Measurements from ENCODE around the gene USP3.

The USP3 gene

DNA sequence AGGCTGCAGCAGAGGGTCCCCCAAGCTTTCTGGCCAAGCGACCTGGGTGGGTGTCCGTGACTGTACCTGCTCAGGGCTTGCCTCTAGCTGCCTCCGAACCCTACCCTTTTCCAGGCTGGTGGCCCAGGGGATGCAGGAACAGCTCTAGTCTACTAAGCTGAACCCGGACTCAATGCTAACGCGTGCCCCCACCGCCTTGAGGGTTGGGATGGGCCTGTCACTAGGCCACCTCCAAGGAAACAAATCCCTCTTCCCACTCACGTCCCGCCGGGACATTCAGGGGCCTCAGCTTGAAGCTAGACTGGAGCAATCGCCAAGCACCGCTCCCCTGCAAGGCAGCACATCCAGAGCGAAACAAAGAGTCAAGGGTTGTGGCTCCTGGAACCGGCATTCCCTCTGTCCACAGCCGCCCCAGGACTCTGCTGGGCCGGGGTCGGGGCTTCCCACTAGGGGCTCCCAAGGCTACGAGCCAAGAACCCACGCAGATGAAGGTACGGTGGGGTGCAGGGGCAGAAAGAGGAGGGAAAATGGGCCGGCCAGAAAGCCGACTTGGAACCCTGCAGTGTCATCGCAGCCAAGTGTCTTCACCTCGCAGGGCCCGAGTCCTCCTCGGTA is 95.7 kb downstream of the USP3 start:
- Histone ChIP-seq H3K79me2 (ENCODE audit: low read length) (no peaks in the 10 kb centered on the region; the same call in 1 of the 2 replicates), H3F3A (ENCODE audit: insufficient read depth, low read length) (peaks cover 25% of the 10 kb centered on the region), H4K20me1 (ENCODE audit: insufficient read depth, low read length) (no peaks in the 10 kb centered on the region), H3K27ac (ENCODE audit: low read length) (peak overlapping the region; percentile 65), H2AFZ (ENCODE audit: low read length) (peak overlapping the region; percentile 55), H3K9me2 (replicated peaks; ENCODE audit: insufficient read depth, low read length) (no peaks in the 10 kb centered on the region), H3K4me2 (ENCODE audit: low read depth, low read length) (peak overlapping the region; percentile 96), H3K4me3 (ENCODE audit: low read length) (peak overlapping the region; percentile 66), H3K9ac (ENCODE audit: low read length) (peak overlapping the region; percentile 74), H3K9me3 (replicated peaks; ENCODE audit: insufficient read depth, low read length) (no peaks in the 10 kb centered on the region), H3K27me3 (replicated peaks; ENCODE audit: insufficient read depth, low read length) (no peaks in the 10 kb centered on the region), H3K36me3 (replicated peaks; ENCODE audit: insufficient read depth, low read length) (no peaks in the 10 kb centered on the region), H3K4me1 (ENCODE audit: low read length) (peaks cover 10% of the 10 kb centered on the region; the same call in 1 of the 2 replicates)
- TF ChIP-seq, protein P1, sequence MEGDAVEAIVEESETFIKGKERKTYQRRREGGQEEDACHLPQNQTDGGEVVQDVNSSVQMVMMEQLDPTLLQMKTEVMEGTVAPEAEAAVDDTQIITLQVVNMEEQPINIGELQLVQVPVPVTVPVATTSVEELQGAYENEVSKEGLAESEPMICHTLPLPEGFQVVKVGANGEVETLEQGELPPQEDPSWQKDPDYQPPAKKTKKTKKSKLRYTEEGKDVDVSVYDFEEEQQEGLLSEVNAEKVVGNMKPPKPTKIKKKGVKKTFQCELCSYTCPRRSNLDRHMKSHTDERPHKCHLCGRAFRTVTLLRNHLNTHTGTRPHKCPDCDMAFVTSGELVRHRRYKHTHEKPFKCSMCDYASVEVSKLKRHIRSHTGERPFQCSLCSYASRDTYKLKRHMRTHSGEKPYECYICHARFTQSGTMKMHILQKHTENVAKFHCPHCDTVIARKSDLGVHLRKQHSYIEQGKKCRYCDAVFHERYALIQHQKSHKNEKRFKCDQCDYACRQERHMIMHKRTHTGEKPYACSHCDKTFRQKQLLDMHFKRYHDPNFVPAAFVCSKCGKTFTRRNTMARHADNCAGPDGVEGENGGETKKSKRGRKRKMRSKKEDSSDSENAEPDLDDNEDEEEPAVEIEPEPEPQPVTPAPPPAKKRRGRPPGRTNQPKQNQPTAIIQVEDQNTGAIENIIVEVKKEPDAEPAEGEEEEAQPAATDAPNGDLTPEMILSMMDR (IDR thresholded peaks at IDR 0.05; ENCODE audit: low read length), result no peak
- TF ChIP-seq EZH2phosphoT487 (IDR thresholded peaks at IDR 0.05; ENCODE audit: low read length) (no peak), EZH2 (optimal IDR thresholded peaks at IDR 0.05; ENCODE audit: low read depth, low read length) (no peak)
- peak; percentile 36 for DNase-seq

GRCh38 chr15:63600616-63601025 is 96.2 kb downstream of the USP3 start:
- Histone ChIP-seq H3K4me1 (ENCODE audit: low read length) (peaks cover 10% of the 10 kb centered on the region; the same call in 1 of the 2 replicates), H3K9me2 (replicated peaks; ENCODE audit: insufficient read depth, low read length) (no peaks in the 10 kb centered on the region), H3F3A (ENCODE audit: insufficient read depth, low read length) (peaks cover 25% of the 10 kb centered on the region), H3K4me3 (ENCODE audit: low read length) (peak overlapping the region; percentile 96), H3K79me2 (ENCODE audit: low read length) (no peaks in the 10 kb centered on the region; the same call in 1 of the 2 replicates), H3K4me2 (ENCODE audit: low read depth, low read length) (peak overlapping the region; percentile 98), H3K27me3 (replicated peaks; ENCODE audit: insufficient read depth, low read length) (no peaks in the 10 kb centered on the region), H3K36me3 (replicated peaks; ENCODE audit: insufficient read depth, low read length) (no peaks in the 10 kb centered on the region), H3K9me3 (replicated peaks; ENCODE audit: insufficient read depth, low read length) (no peaks in the 10 kb centered on the region), H4K20me1 (ENCODE audit: insufficient read depth, low read length) (no peaks in the 10 kb centered on the region), H3K9ac (ENCODE audit: low read length) (peak overlapping the region; percentile 90), H2AFZ (ENCODE audit: low read length) (peak overlapping the region; percentile 55), H3K27ac (ENCODE audit: low read length) (peak overlapping the region; percentile 81)
- TF ChIP-seq, protein P1 (IDR thresholded peaks at IDR 0.05; ENCODE audit: low read length), result no peak
- TF ChIP-seq EZH2phosphoT487 (IDR thresholded peaks at IDR 0.05; ENCODE audit: low read length), result no peak
- TF ChIP-seq EZH2 (optimal IDR thresholded peaks at IDR 0.05; ENCODE audit: low read depth, low read length), result no peak
- peak; percentile 96 for DNase-seq

DNA sequence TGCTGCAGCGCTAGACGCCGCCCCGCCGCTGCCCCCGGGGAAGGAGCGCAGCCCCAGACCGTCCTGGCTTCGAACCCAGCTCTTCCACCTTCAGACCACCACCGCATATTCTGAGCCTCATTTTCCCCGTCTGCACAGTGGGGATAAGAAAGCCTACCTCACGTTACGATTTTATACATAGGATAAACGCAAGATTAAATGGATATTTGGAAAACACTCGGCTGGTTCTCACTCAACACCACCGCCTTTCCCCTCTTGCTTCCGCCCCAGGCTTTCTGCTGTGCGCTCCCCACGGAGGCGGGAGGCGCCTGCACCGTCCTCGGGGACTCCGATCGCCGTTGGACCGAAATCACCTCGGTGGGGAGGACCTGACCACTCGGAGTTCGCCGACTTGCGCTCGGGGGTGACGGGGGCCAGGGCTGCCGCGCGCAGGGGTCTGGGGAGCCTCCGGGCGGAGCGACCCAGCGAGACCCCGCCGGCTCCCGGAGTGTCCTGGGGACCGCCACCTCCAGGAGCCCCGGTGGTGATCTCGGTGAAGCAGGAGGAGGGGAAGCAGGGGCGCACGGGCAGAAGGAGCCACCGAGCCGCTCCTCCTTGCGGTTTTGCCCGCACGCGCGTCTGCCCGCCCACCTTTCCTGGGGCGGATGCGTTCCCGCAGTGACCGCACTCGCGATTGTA is 96.8 kb downstream of the USP3 start:
- Histone ChIP-seq H2AFZ (ENCODE audit: low read length) (peak overlapping the region; percentile 95), H3K27me3 (replicated peaks; ENCODE audit: insufficient read depth, low read length) (no peaks in the 10 kb centered on the region), H3K9me3 (replicated peaks; ENCODE audit: insufficient read depth, low read length) (no peaks in the 10 kb centered on the region), H4K20me1 (ENCODE audit: insufficient read depth, low read length) (no peaks in the 10 kb centered on the region), H3K4me2 (ENCODE audit: low read depth, low read length) (peak overlapping the region; percentile 98), H3K79me2 (ENCODE audit: low read length) (no peaks in the 10 kb centered on the region; the same call in 1 of the 2 replicates), H3K4me1 (ENCODE audit: low read length) (peaks cover 10% of the 10 kb centered on the region; the same call in 1 of the 2 replicates), H3F3A (ENCODE audit: insufficient read depth, low read length) (peaks cover 25% of the 10 kb centered on the region), H3K27ac (ENCODE audit: low read length) (peak overlapping the region; percentile 81), H3K36me3 (replicated peaks; ENCODE audit: insufficient read depth, low read length) (no peaks in the 10 kb centered on the region), H3K4me3 (ENCODE audit: low read length) (peak overlapping the region; percentile 96), H3K9me2 (replicated peaks; ENCODE audit: insufficient read depth, low read length) (no peaks in the 10 kb centered on the region), H3K9ac (ENCODE audit: low read length) (peak overlapping the region; percentile 90)
- TF ChIP-seq EZH2 (optimal IDR thresholded peaks at IDR 0.05; ENCODE audit: low read depth, low read length), result no peak
- TF ChIP-seq, protein P1 (IDR thresholded peaks at IDR 0.05; ENCODE audit: low read length), result no peak
- no peak for TF ChIP-seq EZH2phosphoT487 (IDR thresholded peaks at IDR 0.05; ENCODE audit: low read length)
- DNase-seq, result peak; percentile 21

Data from MM.1S (cell line).